Daoy (cell line): ENCODE results near the gene TMEM186. TPM values are rescaled to one million over a fixed set of nuclear protein-coding genes. Genes with fewer than 3 reads are reported as not detected.
"Not testable (repeated sequence)": the region's sequence is repeated elsewhere in the genome, so short reads cannot be mapped to it uniquely, and the experiment has no call there.

Experiments
- DNase-seq: peaks from one replicate; pipeline ENCODE4 v3.0.0-alpha.2; 2015; ENCODE audit warnings: low read depth
- total RNA-seq: library from RNA; depleted of rRNA; stranded (reverse); fragments of >200 nt; shearing (Covaris generic); gene quantifications from 2 replicates; pipeline ENCODE4 v1.2.3, GENCODE V29; 2014

TMEM186 gene
- total RNA-seq, 1 experiment from 2014 or later: 9.1 TPM

- DNase-seq: no peak
Observed at GRCh38 chr16:8812162-8812843, 14.9 kb upstream of the TMEM186 start.

GRCh38 chr16:8808613-8809353 lies 11.3 kb upstream of the TMEM186 start:
- DNase-seq: no peak

- no peak for DNase-seq
Observed at GRCh38 chr16:8808009-8808408, 10.6 kb upstream of the TMEM186 start.

GRCh38 chr16:8807189-8807588 lies 9.8 kb upstream of the TMEM186 start:
- no peak for DNase-seq

GRCh38 chr16:8806272-8806983 lies 9.0 kb upstream of the TMEM186 start:
- no peak for DNase-seq

GRCh38 chr16:8804313-8804712 lies 6.9 kb upstream of the TMEM186 start:
- DNase-seq: no peak

- not testable (repeated sequence) for DNase-seq
Observed at GRCh38 chr16:8803733-8804132, 6.3 kb upstream of the TMEM186 start.

GRCh38 chr16:8801701-8802100 lies 4.3 kb upstream of the TMEM186 start:
- DNase-seq: no peak

- no peak for DNase-seq
Observed at GRCh38 chr16:8798535-8799157, 1.2 kb upstream of the TMEM186 start.

- no peak for DNase-seq
Observed at GRCh38 chr16:8798174-8798527, 712 bp upstream of the TMEM186 start.

- DNase-seq: no peak
Observed at GRCh38 chr16:8796469-8797363, 723 bp downstream of the TMEM186 start.

- DNase-seq: no peak
Observed at GRCh38 chr16:8795818-8796217, 1.6 kb downstream of the TMEM186 start.

- no peak for DNase-seq
Observed at GRCh38 chr16:8795091-8795490, 2.3 kb downstream of the TMEM186 start.

- DNase-seq: no peak
Observed at GRCh38 chr16:8788578-8789172, 8.8 kb downstream of the TMEM186 start.

GRCh38 chr16:8786316-8786715 lies 11.1 kb downstream of the TMEM186 start:
- DNase-seq: not testable (repeated sequence)

GRCh38 chr16:8785408-8785807 lies 12.0 kb downstream of the TMEM186 start:
- no peak for DNase-seq

- DNase-seq: no peak
Observed at GRCh38 chr16:8782673-8783072, 14.8 kb downstream of the TMEM186 start.

- no peak for DNase-seq
Observed at GRCh38 chr16:8781797-8782196, 15.6 kb downstream of the TMEM186 start.

- DNase-seq: no peak
Observed at GRCh38 chr16:8777217-8777616, 20.2 kb downstream of the TMEM186 start.

GRCh38 chr16:8776129-8776584 lies 21.3 kb downstream of the TMEM186 start:
- no peak for DNase-seq

- DNase-seq: no peak
Observed at GRCh38 chr16:8775359-8775758, 22.1 kb downstream of the TMEM186 start.
